HG03354 (cell line): ENCODE data around the gene RNU11.
"Not testable (repeated sequence)": the region's sequence is repeated elsewhere in the genome, so short reads cannot be mapped to it uniquely, and the experiment has no call there.

Experiments
- ATAC-seq: cut with Tn5 transposase; IDR thresholded peaks from one replicate; pipeline ENCODE4 v1.9.1; 2021; ENCODE audit warnings: mild to moderate bottlenecking; ENCODE audit not compliant: unreplicated experiment, poor library complexity, severe bottlenecking

RNU11 gene

DNA sequence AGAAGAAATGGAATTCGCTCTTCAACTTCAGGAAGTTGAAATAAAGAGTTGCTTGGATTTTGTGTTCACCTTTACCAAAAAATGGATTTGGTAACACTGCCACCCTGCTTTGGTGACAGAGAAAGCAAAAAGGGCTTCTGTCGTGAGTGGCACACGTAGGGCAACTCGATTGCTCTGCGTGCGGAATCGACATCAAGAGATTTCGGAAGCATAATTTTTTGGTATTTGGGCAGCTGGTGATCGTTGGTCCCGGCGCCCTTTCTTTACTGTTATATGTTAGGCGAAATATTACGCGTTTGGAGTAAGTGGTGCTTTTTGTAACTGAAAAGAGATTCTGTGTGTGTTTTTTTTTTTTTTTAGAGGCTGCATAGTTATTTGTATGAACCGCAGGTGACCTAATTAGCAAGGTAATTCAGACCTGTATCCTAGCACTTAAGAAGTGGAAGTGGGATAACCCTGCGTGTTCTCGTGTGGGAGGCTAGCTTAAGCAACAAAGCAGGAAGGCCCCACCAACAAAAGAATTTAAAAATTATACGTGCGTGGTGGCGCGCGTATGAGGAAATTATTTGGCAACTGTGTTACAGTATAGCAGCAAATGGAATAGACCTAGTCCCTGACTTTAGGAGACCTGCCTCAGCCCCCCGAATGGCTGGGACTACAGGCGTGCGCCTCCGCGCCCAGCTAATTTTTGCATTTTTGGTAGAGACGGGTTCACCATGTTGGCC, at the start of gene RNU11:
Gene RNU11, plus strand, starts transcription at position 127 of the 725 bp plus-strand sequence.
- peak; percentile 76 for ATAC-seq

DNA sequence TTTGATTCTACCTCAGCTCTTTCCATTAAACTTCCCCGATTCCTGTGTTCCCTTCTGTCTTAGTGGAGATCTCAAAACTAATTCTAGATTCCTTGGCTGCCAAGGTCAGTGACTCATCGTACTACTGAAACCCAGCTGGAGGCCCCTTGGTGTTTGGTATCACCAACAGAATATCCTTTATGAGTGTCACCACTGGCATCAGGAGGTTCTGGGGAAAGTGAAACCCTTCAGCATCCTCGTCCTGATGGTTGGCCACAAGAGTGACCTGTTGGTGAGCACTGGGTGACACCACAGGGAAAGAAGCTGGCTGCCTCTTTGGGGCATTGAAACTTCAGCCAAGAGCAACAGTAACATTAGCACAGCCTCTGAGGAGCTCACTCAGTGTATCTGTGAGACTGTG, 46.7 kb upstream of the RNU11 start:
- ATAC-seq: peak; percentile 64

DNA sequence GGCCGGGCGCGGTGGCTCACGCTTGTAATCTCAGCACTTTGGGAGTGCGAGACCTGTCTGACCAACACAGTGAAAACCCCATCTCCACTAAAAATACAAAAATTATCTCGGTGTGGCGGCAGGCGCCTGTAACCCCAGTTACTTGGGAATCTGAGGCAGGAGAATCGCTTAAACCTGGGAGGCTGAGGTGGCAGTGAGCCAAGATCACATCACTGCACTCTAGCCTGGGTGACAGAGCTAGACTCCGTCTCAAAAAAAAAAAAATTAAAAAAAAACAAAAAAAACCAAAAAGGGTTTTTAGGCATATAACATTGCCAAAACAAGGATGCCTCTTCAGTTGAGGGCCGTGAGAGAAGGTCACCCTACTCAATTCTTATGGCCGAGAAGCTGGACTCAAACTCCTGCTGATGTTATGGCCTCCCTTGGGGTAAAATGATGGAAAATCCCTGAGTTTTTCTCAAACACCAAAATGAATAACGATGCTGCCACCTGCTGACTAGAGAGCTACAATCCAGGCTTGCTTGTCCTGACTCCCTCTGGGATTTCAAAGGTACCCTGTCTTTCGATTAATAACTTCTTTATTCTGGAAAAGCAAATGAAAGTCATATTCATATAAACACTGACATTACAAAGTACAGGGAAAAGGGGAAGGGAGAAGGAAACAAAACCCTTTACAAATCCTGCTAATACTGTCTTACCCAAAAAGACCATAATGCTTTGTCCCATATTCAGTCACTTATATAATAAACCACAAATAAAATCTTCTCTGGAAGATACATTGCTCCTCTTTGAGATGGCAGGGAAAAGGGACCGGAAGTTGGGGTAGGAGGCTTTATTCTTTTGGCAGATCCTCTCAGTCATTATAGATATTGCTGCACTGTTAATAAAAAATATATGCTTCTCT, 45.6 kb upstream of the RNU11 start:
- ATAC-seq: no peak

DNA sequence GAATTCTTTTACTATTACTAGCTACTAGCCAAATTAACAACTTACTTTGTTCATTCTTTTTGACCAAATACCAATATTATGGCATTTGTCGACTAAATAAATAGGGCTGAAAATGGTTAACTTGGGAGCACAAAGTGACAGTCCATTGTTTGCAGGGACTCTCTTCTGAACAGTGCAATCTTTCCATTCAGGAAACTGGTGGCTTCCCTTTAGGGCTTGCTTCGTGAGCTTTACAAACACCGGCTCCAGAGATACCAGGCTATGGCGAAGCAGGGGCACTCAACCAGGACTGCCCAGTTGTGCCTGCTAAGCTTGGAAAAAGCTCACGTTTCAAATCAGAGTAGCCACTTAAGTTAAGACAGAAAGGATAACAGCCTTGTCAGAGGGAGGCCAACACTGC, 44.0 kb upstream of the RNU11 start:
- no peak for ATAC-seq

DNA sequence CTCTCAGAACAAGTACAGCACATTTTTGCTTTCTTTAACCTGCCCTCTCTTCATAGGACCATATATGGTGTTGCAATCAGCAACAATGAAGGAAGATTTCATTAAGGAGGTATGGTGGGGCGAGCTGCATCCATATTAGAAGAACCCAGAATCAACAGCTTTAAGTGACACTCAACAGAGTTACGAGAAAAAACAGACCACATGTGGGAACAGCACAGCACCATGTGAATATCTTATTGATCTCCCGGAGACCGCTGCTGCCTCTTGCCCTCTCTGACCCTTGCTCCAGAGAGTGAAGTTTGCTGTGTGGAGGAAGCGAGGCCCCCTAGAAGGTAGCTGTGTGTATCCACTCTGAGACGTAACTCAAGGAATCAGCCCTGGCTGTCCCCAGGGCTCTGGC, 43.4 kb upstream of the RNU11 start:
- no peak for ATAC-seq

DNA sequence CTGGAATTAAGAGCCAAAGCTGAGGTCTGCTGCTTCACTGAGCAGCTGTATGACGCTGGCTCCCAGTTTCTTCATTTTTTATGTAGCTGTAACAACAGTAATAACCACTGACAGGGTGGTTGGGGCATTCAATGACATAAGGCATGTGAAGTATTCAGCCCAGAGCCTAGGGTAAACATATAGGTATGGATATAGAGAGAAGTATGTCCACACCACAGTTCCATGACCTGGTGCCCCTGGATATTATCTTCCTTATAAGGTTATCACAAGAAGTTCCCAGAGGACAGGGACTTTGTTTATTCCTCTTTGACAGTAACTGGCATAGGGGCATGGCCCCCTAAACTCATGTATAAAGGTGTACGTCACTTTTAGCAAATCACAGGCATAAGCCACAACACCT, 41.6 kb upstream of the RNU11 start:
- ATAC-seq: no peak

DNA sequence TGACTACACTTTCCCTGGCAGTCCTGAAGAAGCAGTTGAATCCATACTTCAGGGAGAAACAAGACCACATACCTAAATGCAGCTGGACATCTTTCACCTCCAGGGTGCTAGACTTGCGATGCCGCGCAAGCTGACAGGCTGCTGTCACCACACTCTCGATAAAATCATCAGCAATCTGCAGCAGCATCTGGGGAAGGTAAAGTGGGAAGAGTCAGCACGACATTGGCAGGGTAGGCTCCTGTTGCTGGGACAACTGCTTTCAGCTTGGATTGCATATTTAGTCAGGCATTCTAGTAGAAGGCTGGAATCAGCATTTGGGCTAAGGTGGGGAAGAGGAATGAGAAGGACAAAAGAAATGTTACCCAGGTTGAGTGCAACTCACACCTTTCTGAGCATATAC, 35.2 kb upstream of the RNU11 start:
- no peak for ATAC-seq

DNA sequence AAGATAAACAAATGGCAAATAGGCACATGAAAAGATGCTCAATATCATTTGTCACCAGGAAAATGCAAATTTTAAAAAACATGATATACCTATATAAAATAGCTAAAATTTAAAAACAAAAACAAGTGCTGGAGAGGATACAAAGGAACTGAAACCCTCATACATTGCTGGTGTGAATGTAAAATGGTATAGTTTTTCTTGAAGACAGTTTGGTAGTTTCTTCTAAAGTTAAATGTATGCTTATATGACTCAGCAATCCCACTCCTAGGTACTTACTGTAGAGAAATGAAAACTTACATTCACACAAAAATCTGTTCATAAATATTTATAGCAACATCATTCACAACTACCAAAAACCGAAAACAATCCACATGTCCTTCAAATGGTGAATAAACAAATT, 16.7 kb upstream of the RNU11 start:
- ATAC-seq: no peak

DNA sequence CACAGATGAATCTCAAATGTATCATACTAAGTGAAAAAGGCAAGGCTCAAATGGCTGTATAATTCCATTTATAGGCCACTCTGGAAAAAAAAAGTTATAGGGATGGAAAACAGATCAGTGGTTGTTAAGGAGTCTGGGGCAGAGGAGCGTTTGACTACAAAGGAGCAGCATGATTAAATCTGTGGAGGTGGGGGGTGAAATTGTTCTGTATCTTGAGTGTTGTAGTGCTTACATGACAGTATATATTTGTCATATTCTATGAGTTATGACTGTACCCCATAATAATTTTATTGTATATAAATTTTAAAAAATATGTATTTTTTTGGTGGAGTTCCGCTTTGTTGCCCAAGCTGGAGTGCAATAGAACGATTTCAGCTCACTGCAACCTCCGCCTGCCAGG, 15.8 kb upstream of the RNU11 start:
- no peak for ATAC-seq

DNA sequence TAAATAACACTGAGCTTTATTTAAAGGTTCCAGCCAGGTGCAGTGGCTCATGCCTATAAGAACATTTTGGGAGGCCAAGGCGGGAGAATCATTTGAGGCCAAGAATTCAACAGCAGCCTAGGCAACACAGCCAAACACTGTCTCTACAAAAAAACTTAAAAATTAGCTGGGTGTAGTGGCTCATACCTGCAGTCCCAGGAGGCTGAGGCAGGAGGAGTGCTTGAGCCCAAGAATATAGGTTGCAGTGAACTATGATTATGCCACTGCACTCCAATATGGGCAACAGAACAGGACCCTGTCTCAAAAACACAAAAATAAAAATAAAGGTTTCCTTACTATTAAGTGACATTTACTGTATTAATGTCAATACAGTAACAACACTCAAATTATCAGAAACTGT, 7.6 kb upstream of the RNU11 start:
- ATAC-seq: no peak

DNA sequence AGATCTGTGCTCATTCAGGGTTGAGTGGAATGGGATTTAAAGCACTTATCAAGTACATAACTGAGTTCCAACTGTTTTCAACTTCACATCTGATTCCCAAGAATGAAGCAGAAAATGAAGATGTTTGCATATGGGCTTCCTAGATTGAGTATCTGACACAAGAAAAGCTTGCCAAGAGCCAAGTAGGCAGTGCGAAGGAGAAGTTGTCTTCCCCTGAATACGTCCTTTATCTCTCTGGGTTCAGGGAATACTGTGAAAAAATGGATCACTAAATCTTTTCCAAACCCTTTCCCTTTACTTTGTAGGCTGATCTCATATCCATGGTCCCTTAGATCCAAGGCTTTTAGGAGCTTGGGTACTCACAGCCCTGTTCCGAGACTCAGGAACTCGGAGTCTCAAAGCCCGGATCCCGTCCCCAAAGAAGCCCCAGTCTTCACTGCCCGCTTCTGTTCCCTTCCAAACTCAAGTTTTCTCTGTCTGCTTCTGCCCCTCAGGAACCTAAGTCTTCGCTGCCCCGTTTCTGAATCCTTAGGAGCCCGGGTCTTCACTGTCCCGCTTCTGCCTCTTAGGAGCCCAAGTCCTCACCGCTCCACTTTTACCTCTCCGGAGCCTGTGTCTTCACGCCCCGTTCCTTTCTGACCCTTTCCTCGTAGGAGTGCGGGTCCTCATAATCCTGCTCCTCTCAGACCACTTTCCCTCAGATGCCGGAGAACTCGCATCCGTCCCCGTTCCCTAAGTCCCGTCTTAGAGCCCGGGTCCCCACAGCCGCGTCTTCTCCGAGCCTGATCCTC, 6.1 kb upstream of the RNU11 start:
- peak; percentile 11 for ATAC-seq

DNA sequence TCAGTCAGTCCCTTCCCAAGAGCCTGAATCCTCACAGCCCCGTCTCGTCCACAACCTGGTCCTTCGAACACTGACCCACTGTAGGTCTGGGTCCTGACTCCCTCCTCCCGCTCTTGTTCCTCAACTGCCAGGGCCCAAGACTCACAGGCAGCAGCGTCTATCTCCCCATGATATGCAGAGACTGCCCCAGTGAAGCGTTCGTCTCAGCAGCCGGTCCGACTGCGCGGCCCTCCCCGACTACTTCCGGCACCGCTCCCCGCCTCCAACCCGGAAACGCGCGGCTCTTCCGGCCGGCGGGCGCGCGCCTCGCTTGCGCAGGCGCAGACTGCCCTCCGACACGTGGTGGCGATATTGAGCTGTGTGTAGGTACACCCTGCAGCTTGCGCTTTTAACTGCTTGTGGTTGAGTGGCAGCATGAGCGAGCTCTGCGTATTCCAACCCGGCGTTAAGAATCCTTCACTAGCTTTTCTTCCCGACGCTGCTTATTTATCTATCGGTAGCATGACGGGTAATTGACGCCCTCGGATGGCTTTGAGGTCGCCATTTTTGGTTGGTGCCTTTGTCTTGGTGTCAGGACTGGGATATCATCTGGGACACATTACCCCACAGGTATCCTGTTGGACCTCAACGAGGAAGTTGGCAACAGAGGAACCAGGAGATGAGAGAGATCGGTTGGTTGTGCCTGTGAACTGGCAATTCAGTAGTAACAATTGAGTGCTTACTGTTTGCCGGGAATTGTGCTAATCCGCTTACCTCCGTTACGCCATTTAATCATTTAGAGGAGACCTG, 5.4 kb upstream of the RNU11 start, which contains the start of gene TAF12:
Gene TAF12, minus strand, starts transcription at position 221 of the 789 bp plus-strand sequence. CDS start 20,986 bp downstream, outside the sequence.
- peak; percentile 82 for ATAC-seq

DNA sequence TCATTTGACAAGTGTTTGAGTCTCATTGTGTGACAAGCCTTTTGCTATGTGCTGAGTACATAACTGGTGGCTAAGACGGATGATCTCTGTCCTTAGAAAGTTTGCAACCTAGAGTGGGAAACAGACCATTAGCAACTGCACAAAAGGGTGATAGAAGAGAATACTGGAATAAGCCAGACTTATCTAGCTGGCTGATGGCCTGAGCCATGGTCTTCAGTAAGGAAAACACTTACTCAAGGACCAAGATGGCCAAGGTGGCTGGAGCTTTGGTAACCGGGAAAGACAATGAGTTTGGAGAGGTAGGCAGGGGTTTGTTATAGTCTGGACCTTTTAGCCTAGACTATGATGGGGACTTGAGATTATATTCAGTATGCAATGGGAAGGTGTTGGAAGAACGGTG, 3.9 kb upstream of the RNU11 start:
- no peak for ATAC-seq

DNA sequence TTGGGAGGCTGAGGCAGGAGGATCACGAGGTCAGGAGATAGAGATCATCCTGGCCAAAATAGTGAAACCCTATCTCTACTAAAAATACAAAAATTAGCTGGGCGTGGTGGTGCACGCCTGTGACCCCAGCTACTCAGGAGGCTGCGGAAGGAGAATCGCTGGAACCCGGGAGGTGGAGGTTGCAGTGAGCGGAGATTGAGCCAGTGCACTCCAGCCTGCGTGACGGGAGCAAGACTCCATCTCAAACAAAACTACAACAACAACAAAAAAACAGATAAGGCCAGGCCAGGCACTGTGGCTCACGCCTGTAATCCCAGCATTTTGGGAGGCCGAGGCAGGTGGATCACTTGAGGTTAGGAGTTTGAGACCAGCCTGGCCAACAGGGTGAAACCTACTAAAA, 3.0 kb upstream of the RNU11 start:
- not testable (repeated sequence) for ATAC-seq

DNA sequence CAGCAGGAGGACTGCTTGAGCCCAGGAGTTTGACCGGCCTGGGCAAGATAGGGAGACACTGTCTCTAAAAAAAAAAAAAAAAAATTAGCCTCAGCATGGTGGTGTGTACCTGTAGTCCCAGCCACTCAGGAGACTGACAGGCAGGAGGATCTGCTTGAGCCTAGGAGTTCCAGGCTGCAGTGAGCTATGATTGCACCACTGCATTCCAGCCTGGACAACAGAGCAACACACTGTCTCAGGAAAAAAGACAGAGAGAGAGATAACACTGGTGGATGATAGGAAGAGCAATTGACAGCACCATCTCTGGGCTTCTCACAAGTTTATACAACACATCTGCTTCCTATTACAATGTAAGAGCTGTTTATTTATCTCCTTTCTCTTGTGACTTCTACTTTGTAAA, 2.4 kb upstream of the RNU11 start:
- ATAC-seq: no peak

DNA sequence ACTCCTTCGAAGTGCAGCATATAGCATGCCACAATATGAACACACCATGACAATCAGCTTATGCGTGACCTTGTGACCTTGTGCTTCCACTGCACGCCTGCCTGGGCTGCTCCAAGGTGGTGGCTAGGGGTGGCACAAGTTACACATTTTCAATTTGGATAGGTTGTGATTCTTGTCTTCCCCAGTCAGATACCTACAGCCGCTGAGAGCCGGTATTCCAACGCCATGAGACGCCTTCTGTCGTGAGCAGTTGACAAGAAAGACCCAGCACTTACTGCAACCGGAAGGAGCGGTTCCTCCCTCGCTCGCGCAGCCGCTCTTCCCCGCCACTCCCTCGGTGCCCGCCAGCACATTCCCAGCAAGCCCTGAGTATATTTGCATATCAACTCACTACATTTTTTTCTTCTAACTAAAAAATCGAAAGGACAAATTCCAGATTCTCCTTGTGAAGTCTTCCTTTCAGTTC, 359 bp upstream of the RNU11 start:
- peak; percentile 65 for ATAC-seq

DNA sequence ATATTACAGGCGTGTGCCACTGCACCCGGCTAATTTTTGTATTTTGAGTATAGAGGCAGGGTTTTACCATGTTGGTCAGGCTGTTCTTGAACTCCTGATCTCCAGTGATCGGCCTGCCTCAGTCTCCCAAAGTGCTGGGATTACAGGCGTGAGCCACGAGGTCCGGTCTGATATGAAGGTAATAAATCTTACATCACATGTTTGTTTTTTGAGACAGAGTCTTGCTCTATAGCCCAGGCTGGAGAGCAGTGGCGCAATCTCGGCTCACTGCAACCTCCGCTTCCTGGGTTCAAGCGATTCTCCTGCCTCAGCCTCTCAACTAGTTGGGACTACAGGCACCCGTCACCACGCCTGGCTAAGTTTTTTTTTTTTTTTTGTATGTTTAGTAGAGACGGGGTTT, 4.7 kb downstream of the RNU11 start:
- ATAC-seq: not testable (repeated sequence)

DNA sequence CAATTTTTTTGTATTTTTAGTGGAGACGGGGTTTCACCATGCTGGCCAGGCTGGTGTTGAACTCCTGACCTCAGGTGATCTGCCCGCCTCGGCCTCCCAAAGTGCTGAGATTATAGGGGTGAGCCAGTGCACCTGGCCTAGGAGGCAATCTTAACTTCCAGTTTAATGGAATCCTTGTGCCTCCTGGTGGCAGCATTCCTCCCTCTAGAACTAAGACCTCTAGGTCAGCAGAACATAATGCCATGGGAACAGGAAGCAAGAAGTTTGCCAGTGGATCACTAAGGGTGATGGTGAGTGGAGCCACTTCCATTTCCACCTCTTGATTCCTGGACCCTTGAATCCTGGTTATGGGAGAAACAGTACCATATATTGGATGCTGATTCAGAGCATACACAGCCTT, 5.5 kb downstream of the RNU11 start:
- ATAC-seq: not testable (repeated sequence)
